Tibial nerve (tissue), 4 donors: ENCODE measurements around the gene CTDSPL. TPM values are rescaled to one million over a fixed set of nuclear protein-coding genes. Genes with fewer than 3 reads are reported as not detected.
"Not testable (repeated sequence)": the region's sequence is repeated elsewhere in the genome, so short reads cannot be mapped to it uniquely, and the experiment has no call there.

Experiments used
- DNase-seq, 2 donors: peaks; one replicate each; pipeline ENCODE4 v3.0.0-alpha.2; 2019; ENCODE audit warnings: low spot score in 2 of 2
- H3K27ac ChIP-seq, 4 donors: fragments of 200-600 bp; sonication (generic) in 3 of 4; one replicate each; pipeline ENCODE4 v1.5.1; 2017 to 2019; ENCODE audit warnings: mild to moderate bottlenecking in 1 of 4
- H3K27me3 ChIP-seq, 2 donors: fragments of 200-600 bp; sonication (generic) in 1 of 2; one replicate each; pipeline versions ENCODE4 v1.5.1 to v1.6.0; 2017 to 2019
- H3K36me3 ChIP-seq, 3 donors: fragments of 200-600 bp; sonication (generic); one replicate each; pipeline ENCODE4 v1.5.1; 2018 to 2019
- H3K4me1 ChIP-seq, 4 donors: fragments of 200-600 bp; sonication (generic) in 3 of 4; one replicate each; pipeline ENCODE4 v1.5.1; 2017 to 2019
- H3K4me3 ChIP-seq, 4 donors: fragments of 200-600 bp; sonication (generic) in 3 of 4; one replicate each; pipeline ENCODE4 v1.5.1; 2017 to 2019; ENCODE audit warnings: mild to moderate bottlenecking in 1 of 4, moderate library complexity in 1 of 4
- H3K9me3 ChIP-seq, 4 donors: fragments of 200-600 bp; sonication (generic) in 3 of 4; one replicate each; pipeline ENCODE4 v1.5.1; 2017 to 2019
- CTCF ChIP-seq, 5 experiments: fragments of 200-600 bp in 3 of 5; fragments of 450-650 bp in 2 of 5; sonication (generic) in 3 of 5; IDR thresholded peaks; one replicate each; pipeline ENCODE4 v1.5.1; 2016 to 2019; ENCODE audit warnings: antibody characterized with exemption in 5 of 5, mild to moderate bottlenecking in 3 of 5, moderate library complexity in 2 of 5
- EP300 ChIP-seq, 2 donors: sonication (generic); formaldehyde crosslinking; IDR thresholded peaks; one replicate each; pipeline ENCODE4 v1.6.1; 2017; ENCODE audit warnings: antibody characterized with exemption in 2 of 2, mild to moderate bottlenecking in 1 of 2
- POLR2A ChIP-seq, 2 donors: fragments of 450-650 bp; IDR thresholded peaks; one replicate each; pipeline ENCODE4 v1.6.1; 2017; ENCODE audit warnings: antibody characterized with exemption in 2 of 2, mild to moderate bottlenecking in 2 of 2, moderate library complexity in 2 of 2
- WGBS, 2 donors: methylation state at CpG; one replicate each; pipeline ENCODE4 v1.1.5; 2018; 5-methylcytosine and 5-hydroxymethylcytosine counted together
- total RNA-seq, 4 donors: library from RNA; depleted of rRNA; stranded (reverse); fragments of >200 nt; gene quantifications; one replicate each; pipeline ENCODE4 v1.1.0, GENCODE V29; 2016

The CTDSPL gene
- total RNA-seq: 10 to 100 TPM; 31.8 to 87.0 (median 49.0) TPM

GRCh38 chr3:37861620-37862041, at the start of gene CTDSPL:
TSS of gene CTDSPL (plus strand) at chr3:37861880. CDS start at chr3:37862200, 320 bp downstream.
- TF ChIP-seq POLR2A (IDR thresholded peaks at IDR 0.05) (no peak), CTCF (IDR thresholded peaks at IDR 0.05) (no peak), EP300 (IDR thresholded peaks at IDR 0.05) (no peak)
- H3K9me3 ChIP-seq: no peaks in the 10 kb centered on the region
- H3K27me3 ChIP-seq: no peaks in the 10 kb centered on the region
- peak within 1 kb of the TSS; percentile 67 to 77 (median 70) for H3K4me3 ChIP-seq
- H3K36me3 ChIP-seq: no peaks in the 10 kb centered on the region
- 0% methylated on average over 1 of the region's 57 CpGs; no CpG with 5 or more reads in 1 of the 2 donors for WGBS, 2 donors
- H3K4me1 ChIP-seq: peaks cover 0 to 62% (median 20%) of the 10 kb centered on the region in 4 donors
- peak within 1 kb of the TSS; percentile 79 to 89 (median 83) for H3K27ac ChIP-seq
- no peak for DNase-seq

GRCh38 chr3:37812499-37812896, 49.2 kb upstream of the CTDSPL start:
- DNase-seq: peak in 1 of 2 donors; percentile 34
- H3K4me1 ChIP-seq: peaks cover 0 to 27% (median 0%) of the 10 kb centered on the region in 4 donors
- WGBS, 2 donors: 74 to 75% methylated on average over 4 of the region's 4 CpGs

GRCh38 chr3:37813403-37813802, 48.3 kb upstream of the CTDSPL start:
- no peak for TF ChIP-seq CTCF (IDR thresholded peaks at IDR 0.05)
- TF ChIP-seq POLR2A (IDR thresholded peaks at IDR 0.05): no peak
- no peak for TF ChIP-seq EP300 (IDR thresholded peaks at IDR 0.05)
- DNase-seq: no peak
- Histone ChIP-seq H3K27me3 (no peaks in the 10 kb centered on the region), H3K36me3 (peaks cover 0 to 46% (median 0%) of the 10 kb centered on the region in 3 donors), H3K4me1 (peaks cover 0 to 26% (median 0%) of the 10 kb centered on the region in 4 donors), H3K9me3 (no peaks in the 10 kb centered on the region), H3K27ac (no peak overlapping the region), H3K4me3 (no peak overlapping the region)
- 60 to 74% methylated on average over 1 of the region's 1 CpG for WGBS, 2 donors

More at GRCh38 chr3:37812499-37812896, 49.2 kb upstream of the CTDSPL start:
- H3K27ac ChIP-seq: no peak overlapping the region
- H3K27me3 ChIP-seq: no peaks in the 10 kb centered on the region
- no peaks in the 10 kb centered on the region for H3K9me3 ChIP-seq
- no peak overlapping the region for H3K4me3 ChIP-seq
- no peak for TF ChIP-seq EP300 (IDR thresholded peaks at IDR 0.05)
- no peak for TF ChIP-seq POLR2A (IDR thresholded peaks at IDR 0.05)
- no peak for TF ChIP-seq CTCF (IDR thresholded peaks at IDR 0.05)
- peaks cover 0 to 48% (median 0%) of the 10 kb centered on the region in 3 donors for H3K36me3 ChIP-seq

GRCh38 chr3:37814547-37814946, 47.1 kb upstream of the CTDSPL start:
- 80 to 88% methylated on average over 2 of the region's 2 CpGs for WGBS, 2 donors
- H3K36me3 ChIP-seq: peaks cover 0 to 53% (median 0%) of the 10 kb centered on the region in 3 donors
- H3K27me3 ChIP-seq: no peaks in the 10 kb centered on the region
- H3K27ac ChIP-seq: no peak overlapping the region
- peaks cover 0 to 26% (median 0%) of the 10 kb centered on the region in 4 donors for H3K4me1 ChIP-seq
- no peak overlapping the region for H3K4me3 ChIP-seq
- no peak for DNase-seq
- peak in 3 of 5 experiments; percentile 15 to 41 (median 28) for TF ChIP-seq CTCF (IDR thresholded peaks at IDR 0.05)
- TF ChIP-seq EP300 (IDR thresholded peaks at IDR 0.05): no peak
- TF ChIP-seq POLR2A (IDR thresholded peaks at IDR 0.05): no peak
- no peaks in the 10 kb centered on the region for H3K9me3 ChIP-seq

- Histone ChIP-seq H3K36me3 (peaks cover 0 to 54% (median 0%) of the 10 kb centered on the region in 3 donors), H3K4me1 (peaks cover 0 to 26% (median 0%) of the 10 kb centered on the region in 4 donors)
- not testable (repeated sequence) for H3K27ac ChIP-seq, H3K4me3 ChIP-seq, DNase-seq, H3K9me3 ChIP-seq, H3K27me3 ChIP-seq
- WGBS, 2 donors: 95 to 97% methylated on average over 9 of the region's 9 CpGs
Measured at GRCh38 chr3:37815156-37815555, 46.5 kb upstream of the CTDSPL start.
